Pancreas (tissue), 10 donors: ENCODE measurements around the gene UGT1A8. TPM values are rescaled to one million over a fixed set of nuclear protein-coding genes. Genes with fewer than 3 reads are reported as not detected.

Experiments used
- ATAC-seq, 4 donors: fragments of 200-7000 bp; cut with Tn5 transposase; one replicate each; pipeline versions ENCODE4 v1.8.0 to v1.9.1; 2020; ENCODE audit warnings: mild to moderate bottlenecking in 4 of 4, moderate library complexity in 4 of 4
- DNase-seq, 6 donors: peaks; one replicate each; pipeline ENCODE4 v3.0.0-alpha.2; 2020
- FAIRE-seq: peaks from 2 replicates; lab custom pipeline; 2012; peaks lifted over from hg19 to GRCh38; lab: Jason Lieb, UNC
- H3K27ac ChIP-seq, 4 donors: fragments of 200-600 bp; sonication (generic); 1 replicate in 3 of 4; 2 replicates in 1 of 4; pipeline versions ENCODE4 v1.5.0 to v1.8.0; 2020
- H3K27me3 ChIP-seq, 4 donors: fragments of 200-600 bp; one replicate each; pipeline ENCODE4 v1.8.0; 2021
- H3K36me3 ChIP-seq, 3 donors: fragments of 200-600 bp; sonication (generic) in 1 of 3; one replicate each; pipeline versions ENCODE4 v1.5.0 to v1.8.0; 2020 to 2021
- H3K4me1 ChIP-seq, 3 donors: fragments of 200-600 bp; one replicate each; pipeline ENCODE4 v1.8.0; 2021
- H3K4me3 ChIP-seq, 4 donors: fragments of 200-600 bp; sonication (generic) in 2 of 4; one replicate each; pipeline versions ENCODE4 v1.5.0 to v1.8.0; 2020 to 2021
- H3K9me3 ChIP-seq, 4 donors: fragments of 200-600 bp; one replicate each; pipeline ENCODE4 v1.8.0; 2021
- WGBS, 2 donors: extraction: QIAGEN DNeasy Blood & Tissue Kit; methylation state at CpG; one replicate each; pipeline ENCODE4 v1.1.7; 2013; 5-methylcytosine and 5-hydroxymethylcytosine counted together
- intact Hi-C, 3 donors: fragments of 100-400 bp; cut with DNase I; formaldehyde crosslinking; loops; one replicate each; pipeline versions ENCODE4 v1.11.1 to v1.14.2; 2022
- polyA plus RNA-seq, 2 donors: library from polyadenylated mRNA; stranded (reverse); fragments of 200-250 nt; gene quantifications; one replicate each; pipeline ENCODE4 v1.2.3, GENCODE V29; 2013
- total RNA-seq, 6 donors: library from RNA; stranded (reverse); fragmentation: NEBNext Ultra II Directional in 4 of 6; extraction: Animal tissue kit (Norgen Biotek cat#: 25700) in 4 of 6; gene quantifications; one replicate each; pipeline versions ENCODE4 v1.2.1 to v1.2.4, GENCODE V29; 2021 to 2023
- TF ChIP-seq, protein P1 (sequence below), 4 donors: fragments of 200-600 bp; sonication (generic) in 3 of 4; IDR thresholded peaks; one replicate each; pipeline versions ENCODE4 v1.5.0 to v1.8.0; 2021; ENCODE audit warnings: antibody characterized with exemption in 4 of 4
- donor health status: healthy with polysubstance abuse.
- donor health status: DM: no; HTN: no; CAD: no; lungs with moderate emphysema.
- donor health status: DM: no; HTN: no; CAD: no.
- donor health status: control.
- donor health status: control.
- donor health status: Bipolar disorder and iron deficiency.
- donor health status: DM: yes; HTN: yes; CAD: no.
- donor health status: DM: no; HTN: no; CAD: no.
- donor health status: DM: no; HTN: no; CAD: no.
- donor health status: DM: yes; HTN: yes; CAD: no.

Gene UGT1A8
- total and polyA plus RNA-seq, 8 donors = 0.12 TPM; not detected in 7

DNA sequence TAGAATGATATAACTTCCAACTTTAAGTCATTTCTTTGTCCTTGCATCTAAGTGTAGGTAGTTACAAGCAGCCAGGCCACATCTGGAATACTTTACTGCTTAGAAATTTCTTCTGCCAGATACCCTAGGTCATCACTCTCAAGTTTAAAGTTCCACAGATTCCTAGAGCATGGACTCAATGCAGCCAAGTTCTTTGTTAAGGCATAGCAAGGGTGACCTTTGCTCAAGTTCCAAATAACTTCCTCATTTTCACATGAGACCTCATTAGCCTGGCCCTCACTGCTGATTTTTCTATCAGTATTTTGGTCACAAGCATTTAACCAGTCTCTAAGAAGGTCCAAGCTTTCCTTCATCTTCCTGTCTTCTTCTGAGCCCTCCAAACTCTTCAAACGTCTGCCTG is 46.5 kb downstream of the UGT1A8 start:
- Histone ChIP-seq H3K27me3 (no peaks in the 10 kb centered on the region), H3K27ac (no peak overlapping the region), H3K4me1 (no peaks in the 10 kb centered on the region), H3K36me3 (no peaks in the 10 kb centered on the region), H3K9me3 (no peaks in the 10 kb centered on the region), H3K4me3 (no peak overlapping the region)
- DNase-seq (no peak), FAIRE-seq (no peak), ATAC-seq (no peak)
- TF ChIP-seq, protein P1, sequence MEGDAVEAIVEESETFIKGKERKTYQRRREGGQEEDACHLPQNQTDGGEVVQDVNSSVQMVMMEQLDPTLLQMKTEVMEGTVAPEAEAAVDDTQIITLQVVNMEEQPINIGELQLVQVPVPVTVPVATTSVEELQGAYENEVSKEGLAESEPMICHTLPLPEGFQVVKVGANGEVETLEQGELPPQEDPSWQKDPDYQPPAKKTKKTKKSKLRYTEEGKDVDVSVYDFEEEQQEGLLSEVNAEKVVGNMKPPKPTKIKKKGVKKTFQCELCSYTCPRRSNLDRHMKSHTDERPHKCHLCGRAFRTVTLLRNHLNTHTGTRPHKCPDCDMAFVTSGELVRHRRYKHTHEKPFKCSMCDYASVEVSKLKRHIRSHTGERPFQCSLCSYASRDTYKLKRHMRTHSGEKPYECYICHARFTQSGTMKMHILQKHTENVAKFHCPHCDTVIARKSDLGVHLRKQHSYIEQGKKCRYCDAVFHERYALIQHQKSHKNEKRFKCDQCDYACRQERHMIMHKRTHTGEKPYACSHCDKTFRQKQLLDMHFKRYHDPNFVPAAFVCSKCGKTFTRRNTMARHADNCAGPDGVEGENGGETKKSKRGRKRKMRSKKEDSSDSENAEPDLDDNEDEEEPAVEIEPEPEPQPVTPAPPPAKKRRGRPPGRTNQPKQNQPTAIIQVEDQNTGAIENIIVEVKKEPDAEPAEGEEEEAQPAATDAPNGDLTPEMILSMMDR (IDR thresholded peaks at IDR 0.05) = no peak
- WGBS, 2 donors = 21 to 26% methylated on average over 1 of the region's 1 CpG
- intact Hi-C loops = no loop called here

DNA sequence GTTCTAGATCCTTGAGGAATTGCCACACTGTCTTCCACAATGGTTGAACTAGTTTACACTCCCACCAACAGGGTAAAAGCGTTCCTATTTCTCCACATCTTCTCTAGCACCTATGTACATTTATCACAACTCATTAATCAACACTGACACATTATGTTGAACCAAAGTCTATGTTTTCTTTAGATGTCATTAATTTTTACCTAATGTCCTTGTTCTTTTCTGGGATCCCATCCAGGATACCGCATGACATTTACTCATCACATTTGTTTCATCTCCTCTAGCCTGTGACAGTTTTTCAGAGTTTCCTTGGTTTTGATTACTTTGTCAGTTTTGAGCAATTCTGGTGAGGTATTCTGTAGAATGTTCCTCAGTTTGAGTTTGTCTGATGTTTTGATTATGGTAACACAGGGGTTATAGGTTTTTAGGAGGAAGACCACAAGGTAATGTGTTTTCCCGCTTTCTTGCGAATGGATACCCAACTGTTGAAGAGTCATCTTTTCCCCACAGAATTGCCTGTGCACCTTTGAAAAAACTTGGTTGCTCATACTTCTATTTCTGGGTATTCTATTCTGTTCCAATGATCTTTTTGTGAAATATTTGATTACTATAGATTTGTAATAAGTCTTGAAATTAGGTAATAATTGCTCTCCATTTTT is 51.3 kb downstream of the UGT1A8 start:
- H3K4me3 ChIP-seq = no peak overlapping the region
- FAIRE-seq (no peak), ATAC-seq (no peak), DNase-seq (no peak)
- H3K27ac ChIP-seq = no peak overlapping the region
- TF ChIP-seq, protein P1 (IDR thresholded peaks at IDR 0.05) = no peak
- 54 to 55% methylated on average over 4 of the region's 4 CpGs for WGBS, 2 donors
- no peaks in the 10 kb centered on the region for H3K27me3 ChIP-seq
- intact Hi-C loops = no loop called here
- no peaks in the 10 kb centered on the region for H3K36me3 ChIP-seq
- H3K4me1 ChIP-seq = no peaks in the 10 kb centered on the region
- no peaks in the 10 kb centered on the region for H3K9me3 ChIP-seq

DNA sequence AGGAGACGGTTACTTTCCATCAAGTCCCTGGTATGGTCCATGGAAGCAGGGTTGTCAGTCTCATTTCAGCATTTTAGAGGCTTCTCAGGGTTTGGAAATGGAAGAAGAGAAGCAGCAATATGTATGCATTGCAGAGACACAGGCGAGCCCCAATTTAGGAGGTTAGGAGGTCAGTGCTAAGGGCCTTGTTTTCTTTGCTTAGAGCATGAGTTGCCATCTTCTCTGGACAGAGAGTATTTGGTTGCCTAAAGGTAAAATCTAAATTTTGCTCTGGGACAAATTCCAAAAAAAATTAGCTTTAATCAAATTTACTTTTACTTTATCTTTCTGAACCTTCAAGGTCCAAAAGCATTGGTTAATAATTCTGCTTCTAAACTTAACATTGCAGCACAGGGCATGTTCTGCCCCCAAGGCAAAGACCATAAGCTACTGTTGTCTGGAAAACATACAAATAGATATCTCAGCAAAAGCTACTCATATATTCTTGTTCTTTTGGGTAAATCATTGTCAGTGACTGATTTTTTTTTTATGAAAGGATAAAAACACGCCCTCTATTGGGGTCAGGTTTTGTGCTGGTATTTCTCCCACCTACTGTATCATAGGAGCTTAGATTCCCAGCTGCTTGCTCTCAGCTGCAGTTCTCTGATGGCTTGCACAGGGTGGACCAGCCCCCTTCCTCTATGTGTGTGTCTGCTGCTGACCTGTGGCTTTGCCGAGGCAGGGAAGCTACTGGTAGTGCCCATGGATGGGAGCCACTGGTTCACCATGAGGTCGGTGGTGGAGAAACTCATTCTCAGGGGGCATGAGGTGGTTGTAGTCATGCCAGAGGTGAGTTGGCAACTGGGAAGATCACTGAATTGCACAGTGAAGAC is 54.1 kb downstream of the UGT1A8 start, which contains the start of gene UGT1A9:
UGT1A9 (plus strand) TSS at position 609 of the 872 bp plus-strand sequence; CDS start at position 646, 37 bp downstream.
- H3K9me3 ChIP-seq = no peaks in the 10 kb centered on the region
- FAIRE-seq = no peak
- no peak within 1 kb of the TSS for H3K4me3 ChIP-seq
- no peak for DNase-seq
- no peaks in the 10 kb centered on the region for H3K4me1 ChIP-seq
- no peak within 1 kb of the TSS for H3K27ac ChIP-seq
- intact Hi-C loops = no loop called here
- 75 to 84% methylated on average over 5 of the region's 5 CpGs for WGBS, 2 donors
- no peak for ATAC-seq
- TF ChIP-seq, protein P1 (IDR thresholded peaks at IDR 0.05) = no peak
- H3K27me3 ChIP-seq = no peaks in the 10 kb centered on the region
- H3K36me3 ChIP-seq = no peaks in the 10 kb centered on the region

DNA sequence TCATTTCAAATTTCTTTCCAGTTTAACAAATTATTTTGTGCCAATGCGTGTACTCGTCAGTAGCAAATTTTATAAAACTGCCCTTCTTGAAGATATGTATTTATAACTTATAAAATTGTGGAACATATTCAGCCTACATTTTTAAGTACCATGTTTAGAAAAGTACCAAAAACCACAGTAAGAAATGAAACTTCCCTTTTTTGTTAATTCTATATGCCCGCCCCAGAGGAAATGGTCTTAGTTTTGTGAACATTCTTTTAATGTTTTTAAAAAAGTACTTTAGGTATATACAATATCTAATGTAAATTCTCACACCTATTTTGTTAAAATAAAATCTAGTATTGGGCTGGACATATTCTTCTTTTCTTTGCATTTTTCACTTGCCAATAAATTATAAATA is 55.5 kb downstream of the UGT1A8 start:
- no peak overlapping the region for H3K4me3 ChIP-seq
- no peaks in the 10 kb centered on the region for H3K4me1 ChIP-seq
- TF ChIP-seq, protein P1 (IDR thresholded peaks at IDR 0.05) = no peak

More for the DNA sequence above, 55.5 kb downstream of the UGT1A8 start:
- DNase-seq = no peak
- no peak for FAIRE-seq
- no peaks in the 10 kb centered on the region for H3K36me3 ChIP-seq
- no peaks in the 10 kb centered on the region for H3K27me3 ChIP-seq
- ATAC-seq = no peak
- no peak overlapping the region for H3K27ac ChIP-seq
- intact Hi-C loops = no loop called here
- H3K9me3 ChIP-seq = no peaks in the 10 kb centered on the region
- 74 to 79% methylated on average over 3 of the region's 3 CpGs for WGBS, 2 donors
